Mononuclear cell (primary cell): ENCODE data around the gene ADAP1. TPM values are rescaled to one million over a fixed set of nuclear protein-coding genes. Genes with fewer than 3 reads are reported as not detected.
"Not testable (repeated sequence)": the region's sequence is repeated elsewhere in the genome, so short reads cannot be mapped to it uniquely, and the experiment has no call there.

Experiments
- H3K27me3 ChIP-seq: 2 replicates; pipeline ENCODE4 v1.6.0; 2011; ENCODE audit warnings: low read length, control low read depth; ENCODE audit not compliant: insufficient read depth
- H3K4me1 ChIP-seq: 2 replicates; pipeline ENCODE4 v1.5.1; 2011; ENCODE audit warnings: mild to moderate bottlenecking, low read length, control low read depth; ENCODE audit not compliant: insufficient read depth
- H3K4me3 ChIP-seq: 2 replicates; pipeline ENCODE4 v1.5.1; 2011; ENCODE audit warnings: mild to moderate bottlenecking, low read length, moderate library complexity
- H3K9me3 ChIP-seq: 2 replicates; pipeline ENCODE4 v1.5.1; 2011; ENCODE audit warnings: low read depth, mild to moderate bottlenecking, control low read depth, low read length
- total RNA-seq: library from RNA; depleted of rRNA; stranded (reverse); fragments of >200 nt; gene quantifications from one replicate; pipeline ENCODE4 v1.2.3, GENCODE V29; 2012

ADAP1 gene
- total RNA-seq, 1 donor: 24.3 TPM

DNA sequence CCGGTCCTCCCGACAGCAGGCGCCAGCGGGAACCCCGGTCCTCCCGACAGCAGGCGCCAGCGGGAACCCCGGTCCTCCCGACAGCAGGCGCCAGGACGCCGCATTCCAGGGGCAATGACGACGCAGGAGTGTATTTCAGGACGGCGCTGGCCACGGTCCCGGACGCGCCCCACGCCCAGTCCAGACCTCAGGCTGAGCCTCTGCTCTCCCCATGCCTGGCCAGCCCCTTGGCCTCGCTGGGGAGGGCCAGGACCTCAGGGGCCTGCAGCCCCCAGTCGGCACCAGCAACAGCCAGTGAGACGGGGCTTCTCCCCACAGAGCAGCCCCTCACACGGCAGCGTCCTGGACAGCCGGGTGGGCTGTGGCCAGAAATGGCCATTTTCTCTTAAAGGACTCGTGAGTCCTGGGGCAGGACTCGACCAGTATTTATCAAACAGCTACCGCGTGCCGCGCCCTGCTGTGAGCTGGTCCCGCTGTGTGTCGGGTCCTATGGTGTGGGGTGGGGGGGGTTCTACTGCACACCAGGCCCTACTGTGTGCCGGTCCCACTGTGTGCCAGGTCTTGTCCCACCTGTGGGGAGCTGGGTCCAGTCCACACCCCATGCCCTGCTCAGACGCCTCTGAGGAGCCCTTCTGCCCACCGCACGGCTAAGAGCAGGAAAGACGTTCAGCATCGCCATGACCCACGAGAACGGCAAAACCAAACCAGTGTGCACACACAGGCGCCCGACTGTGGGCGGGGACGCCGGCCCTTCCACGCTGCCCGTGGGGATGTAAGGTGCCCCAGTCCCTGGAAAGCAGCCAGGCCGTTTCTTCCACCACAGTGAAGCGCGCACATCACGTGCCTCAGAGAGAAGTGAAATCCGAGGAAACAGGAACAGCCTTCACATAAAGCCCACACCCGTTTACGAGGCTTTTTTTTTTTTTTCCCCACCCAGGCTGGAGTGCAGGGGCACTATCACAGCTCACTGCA lies 44.8 kb downstream of the ADAP1 start:
- peak overlapping the region; percentile 25 for H3K4me3 ChIP-seq

DNA sequence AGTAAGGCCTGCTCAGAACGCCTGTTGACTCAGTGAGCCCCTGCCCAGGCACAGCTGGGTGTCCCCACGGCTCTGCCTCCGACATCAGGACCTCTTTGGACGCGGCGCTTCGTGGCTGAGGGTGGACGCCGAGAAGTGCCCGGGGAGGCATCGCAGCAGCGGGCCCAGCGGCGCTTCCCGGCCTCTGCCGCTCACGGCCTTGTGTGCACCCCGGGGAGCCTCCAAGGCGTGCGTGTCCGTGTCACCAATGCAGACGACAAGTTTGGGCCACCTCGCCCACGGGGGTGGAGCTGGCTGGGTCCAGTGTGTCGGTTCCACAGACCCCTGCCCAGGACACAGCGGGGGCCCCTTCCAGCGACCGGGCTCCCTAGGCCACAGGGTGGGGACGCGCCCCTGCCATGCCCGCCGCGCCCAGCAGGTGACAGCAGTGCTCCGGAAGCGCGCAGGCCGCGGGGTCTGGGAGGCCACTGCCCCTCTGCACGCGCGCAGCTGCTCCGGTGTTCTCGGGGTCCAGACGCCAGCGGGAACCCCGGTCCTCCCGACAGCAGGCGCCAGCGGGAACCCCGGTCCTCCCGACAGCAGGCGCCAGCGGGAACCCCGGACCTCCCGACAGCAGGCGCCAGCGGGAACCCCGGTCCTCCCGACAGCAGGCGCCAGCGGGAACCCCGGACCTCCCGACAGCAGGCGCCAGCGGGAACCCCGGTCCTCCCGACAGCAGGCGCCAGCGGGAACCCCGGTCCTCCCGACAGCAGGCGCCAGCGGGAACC lies 45.7 kb downstream of the ADAP1 start:
- peaks cover 31% of the 10 kb centered on the region for H3K4me1 ChIP-seq
- not testable (repeated sequence) for H3K4me3 ChIP-seq

More for the DNA sequence above, 44.8 kb downstream of the ADAP1 start:
- Histone ChIP-seq H3K4me1 (peaks cover 39% of the 10 kb centered on the region), H3K27me3 (no peaks in the 10 kb centered on the region), H3K9me3 (no peaks in the 10 kb centered on the region)

GRCh38 chr7:908159-908581 lies 46.3 kb downstream of the ADAP1 start:
- H3K4me1 ChIP-seq: peaks cover 31% of the 10 kb centered on the region
- no peak overlapping the region for H3K4me3 ChIP-seq
- H3K9me3 ChIP-seq: no peaks in the 10 kb centered on the region
- H3K27me3 ChIP-seq: no peaks in the 10 kb centered on the region

More for the DNA sequence above, 45.7 kb downstream of the ADAP1 start:
- H3K9me3 ChIP-seq, H3K27me3 ChIP-seq: not testable (repeated sequence)

DNA sequence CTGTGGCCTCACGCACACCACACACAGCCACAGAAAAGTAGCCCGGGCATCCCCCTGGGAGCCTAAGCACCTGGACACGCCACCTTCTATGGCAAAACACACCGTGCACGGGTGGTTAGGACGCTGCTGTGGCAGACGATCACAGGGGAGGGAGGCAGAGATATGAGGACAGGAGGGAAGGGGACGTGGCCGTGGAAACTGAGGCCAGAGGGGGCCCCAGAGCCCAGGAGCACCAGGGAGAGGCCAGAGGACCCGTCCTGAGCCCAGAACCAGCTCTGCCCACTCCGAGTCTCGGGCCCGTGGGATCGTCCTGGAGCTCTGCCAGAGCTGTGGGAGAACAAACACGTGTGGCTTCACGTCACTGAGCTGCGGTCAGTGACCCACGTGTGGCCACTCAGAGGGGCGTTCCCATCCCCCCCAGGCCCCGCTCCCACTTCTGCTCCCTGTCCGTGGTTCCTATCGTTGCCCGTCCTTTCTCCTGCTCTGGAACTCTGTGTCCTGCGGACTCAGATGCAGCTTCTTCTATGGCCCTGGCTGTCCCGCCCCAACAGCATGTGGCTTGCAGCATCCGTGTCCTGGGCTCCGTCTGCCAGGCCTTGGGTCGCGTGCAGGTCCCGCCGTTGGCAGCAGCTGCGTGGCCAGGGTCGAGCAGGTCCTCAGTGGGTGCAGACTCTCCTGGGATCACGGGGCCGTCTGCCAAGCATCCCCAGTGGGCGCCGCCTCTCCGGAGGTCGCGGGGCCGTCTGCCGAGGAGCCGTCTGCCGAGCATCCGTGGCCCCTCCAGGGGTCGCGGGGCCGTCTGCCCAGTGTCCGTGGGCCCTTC lies 47.1 kb downstream of the ADAP1 start:
- Histone ChIP-seq H3K27me3 (no peaks in the 10 kb centered on the region), H3K4me3 (no peak overlapping the region)

GRCh38 chr7:906776-907157 lies 47.7 kb downstream of the ADAP1 start:
- no peaks in the 10 kb centered on the region for H3K27me3 ChIP-seq

More for the DNA sequence above, 47.1 kb downstream of the ADAP1 start:
- Histone ChIP-seq H3K4me1 (peaks cover 25% of the 10 kb centered on the region), H3K9me3 (no peaks in the 10 kb centered on the region)

GRCh38 chr7:904847-905246 lies 49.6 kb downstream of the ADAP1 start:
- H3K4me3 ChIP-seq: no peak overlapping the region
- no peaks in the 10 kb centered on the region for H3K9me3 ChIP-seq
- peaks cover 12% of the 10 kb centered on the region for H3K4me1 ChIP-seq
- no peaks in the 10 kb centered on the region for H3K27me3 ChIP-seq

More at GRCh38 chr7:906776-907157, 47.7 kb downstream of the ADAP1 start:
- Histone ChIP-seq H3K9me3 (no peaks in the 10 kb centered on the region), H3K4me1 (peaks cover 25% of the 10 kb centered on the region), H3K4me3 (no peak overlapping the region)

DNA sequence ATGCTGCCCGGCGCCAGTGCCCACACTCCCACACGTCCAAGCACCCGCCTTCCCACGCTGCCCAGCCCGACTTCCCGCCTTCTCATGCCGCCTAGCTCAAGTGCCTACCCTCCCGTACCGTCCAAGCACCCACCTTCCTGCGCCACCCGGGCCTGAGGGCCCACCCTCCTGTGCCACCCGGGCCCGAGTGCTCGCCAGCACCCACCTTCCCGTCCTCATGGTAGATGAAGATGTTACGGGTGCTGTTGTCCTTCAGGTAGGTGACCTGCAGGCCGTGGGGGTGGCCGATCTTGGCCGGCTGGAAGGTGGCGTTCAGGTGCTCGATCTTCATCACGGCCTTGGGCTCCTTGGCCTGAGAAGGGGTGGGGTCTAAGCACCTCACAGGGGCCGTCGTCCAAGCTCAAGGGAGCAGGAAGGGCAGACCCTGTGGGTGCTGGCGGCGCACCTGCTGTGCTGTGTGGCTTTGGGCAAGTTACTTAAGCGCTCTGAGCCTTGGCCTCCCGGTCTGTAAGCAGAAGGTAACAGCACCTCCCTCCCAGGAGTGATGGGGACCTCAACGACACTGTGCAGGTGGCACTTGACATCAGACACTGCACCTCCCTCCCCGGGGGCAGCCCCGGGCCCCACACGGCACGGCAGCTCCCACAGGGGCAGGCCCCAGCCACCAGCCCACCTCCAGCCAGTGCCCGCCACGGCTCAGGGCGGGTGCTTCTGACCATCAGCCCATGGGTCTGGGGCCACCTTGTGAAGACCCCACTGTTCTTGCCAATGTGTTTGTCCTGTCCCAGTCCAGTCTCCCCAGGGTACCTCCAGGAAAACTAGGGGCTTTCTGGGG lies 50.3 kb downstream of the ADAP1 start:
- H3K4me3 ChIP-seq: no peak overlapping the region
- no peaks in the 10 kb centered on the region for H3K9me3 ChIP-seq
- H3K4me1 ChIP-seq: peaks cover 5% of the 10 kb centered on the region
- no peaks in the 10 kb centered on the region for H3K27me3 ChIP-seq

DNA sequence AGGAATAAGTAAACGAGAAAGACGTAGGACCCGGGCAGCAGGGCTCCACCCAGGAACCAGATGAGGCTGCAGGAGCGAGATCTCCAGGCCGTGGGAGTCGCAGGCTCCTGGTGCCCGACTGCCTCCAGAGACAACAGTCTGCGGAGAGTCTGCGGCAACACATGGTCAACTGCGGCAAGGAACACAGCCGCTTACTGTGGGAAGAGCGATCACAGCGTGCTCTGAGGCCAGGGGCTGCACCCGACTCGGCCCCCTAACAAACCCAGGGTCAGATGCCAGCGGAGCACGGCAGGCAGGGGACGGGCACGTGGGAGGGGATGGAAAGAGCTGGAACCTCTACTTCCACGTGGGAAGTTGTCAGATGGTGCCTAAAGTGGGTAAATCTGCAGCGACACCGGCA lies 51.5 kb downstream of the ADAP1 start:
- H3K4me1 ChIP-seq: no peaks in the 10 kb centered on the region
- no peak overlapping the region for H3K4me3 ChIP-seq
- H3K9me3 ChIP-seq: no peaks in the 10 kb centered on the region
- no peaks in the 10 kb centered on the region for H3K27me3 ChIP-seq

- Histone ChIP-seq H3K27me3 (no peaks in the 10 kb centered on the region), H3K4me1 (no peaks in the 10 kb centered on the region), H3K4me3 (no peak overlapping the region), H3K9me3 (no peaks in the 10 kb centered on the region)
Observed at GRCh38 chr7:901388-902154, 52.9 kb downstream of the ADAP1 start.

- Histone ChIP-seq H3K4me3 (no peak overlapping the region), H3K27me3 (no peaks in the 10 kb centered on the region), H3K4me1 (no peaks in the 10 kb centered on the region), H3K9me3 (no peaks in the 10 kb centered on the region)
Observed at GRCh38 chr7:901041-901387, 53.5 kb downstream of the ADAP1 start.

DNA sequence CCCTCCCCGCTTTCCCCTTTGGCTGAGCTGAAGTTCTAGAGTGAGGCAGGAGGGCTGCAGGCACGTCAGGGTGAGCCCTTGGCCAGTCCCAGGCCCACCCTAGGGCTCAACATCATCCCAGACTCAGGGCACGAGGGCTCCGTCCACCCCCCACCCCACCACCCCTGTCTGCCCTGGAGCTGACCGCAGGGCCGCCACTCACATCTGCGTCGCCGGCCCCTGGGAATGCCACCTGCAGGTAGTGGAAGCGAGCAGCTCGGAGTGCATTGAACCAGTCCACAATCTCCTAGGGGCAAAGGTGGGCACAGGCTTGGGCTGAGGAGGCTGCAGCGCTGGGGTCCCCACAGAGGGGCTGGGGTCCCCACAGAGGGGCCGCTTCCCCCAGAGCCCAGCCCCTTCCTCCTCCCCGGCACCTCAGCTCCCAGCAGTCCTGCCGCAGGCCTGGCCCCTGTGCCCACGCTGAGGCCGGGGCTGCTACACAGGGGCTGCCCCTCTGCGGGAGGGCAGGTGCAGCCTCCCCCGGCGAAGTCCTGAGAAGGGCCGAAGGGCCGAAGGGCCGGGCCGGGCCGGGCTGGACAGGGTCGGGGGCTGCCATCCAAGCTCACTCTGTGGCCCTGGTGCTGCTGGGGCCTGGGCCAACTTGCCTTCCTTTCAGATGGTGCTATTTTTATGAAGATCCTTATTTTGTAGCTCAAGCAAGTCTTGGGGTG lies 54.0 kb downstream of the ADAP1 start:
- Histone ChIP-seq H3K4me3 (no peak overlapping the region), H3K4me1 (no peaks in the 10 kb centered on the region), H3K27me3 (no peaks in the 10 kb centered on the region), H3K9me3 (no peaks in the 10 kb centered on the region)

DNA sequence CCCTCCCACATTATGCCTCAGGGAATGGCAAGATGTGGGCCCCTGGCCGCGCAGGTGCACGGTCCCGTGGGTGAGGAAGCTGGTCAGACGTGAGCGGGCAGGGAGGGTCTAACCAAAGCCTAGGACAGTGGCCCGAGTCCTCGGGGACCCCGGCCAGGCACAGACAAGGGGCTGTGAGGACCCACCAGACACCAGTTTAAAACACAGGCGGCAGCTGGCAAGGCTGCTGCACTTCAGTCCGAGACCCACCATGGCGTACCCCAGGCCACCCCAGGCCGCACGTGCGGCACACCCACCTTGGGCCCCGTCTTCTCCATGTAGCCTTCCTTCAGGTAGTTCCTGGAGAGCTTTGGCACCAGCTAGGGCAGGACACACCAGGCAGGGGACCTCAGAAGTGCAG lies 54.7 kb downstream of the ADAP1 start:
- no peaks in the 10 kb centered on the region for H3K4me1 ChIP-seq
- H3K27me3 ChIP-seq: no peaks in the 10 kb centered on the region
- no peaks in the 10 kb centered on the region for H3K9me3 ChIP-seq
- no peak overlapping the region for H3K4me3 ChIP-seq
